Gastroesophageal sphincter (tissue), 3 donors: ENCODE results near the gene CSF1.

Experiments
- POLR2A ChIP-seq, 2 donors: fragments of 450-650 bp; IDR thresholded peaks; one replicate each; pipeline ENCODE4 v1.6.1; 2017; ENCODE audit warnings: antibody characterized with exemption in 2 of 2, mild to moderate bottlenecking in 2 of 2, moderate library complexity in 1 of 2
- TF ChIP-seq, protein P1 (sequence below), 4 experiments: fragments of 200-600 bp in 2 of 4; fragments of 450-650 bp in 2 of 4; sonication (generic) in 1 of 4; IDR thresholded peaks; one replicate each; pipeline ENCODE4 v1.5.1; 2017 to 2019; ENCODE audit warnings: antibody characterized with exemption in 4 of 4, mild to moderate bottlenecking in 2 of 4, moderate library complexity in 2 of 4

DNA sequence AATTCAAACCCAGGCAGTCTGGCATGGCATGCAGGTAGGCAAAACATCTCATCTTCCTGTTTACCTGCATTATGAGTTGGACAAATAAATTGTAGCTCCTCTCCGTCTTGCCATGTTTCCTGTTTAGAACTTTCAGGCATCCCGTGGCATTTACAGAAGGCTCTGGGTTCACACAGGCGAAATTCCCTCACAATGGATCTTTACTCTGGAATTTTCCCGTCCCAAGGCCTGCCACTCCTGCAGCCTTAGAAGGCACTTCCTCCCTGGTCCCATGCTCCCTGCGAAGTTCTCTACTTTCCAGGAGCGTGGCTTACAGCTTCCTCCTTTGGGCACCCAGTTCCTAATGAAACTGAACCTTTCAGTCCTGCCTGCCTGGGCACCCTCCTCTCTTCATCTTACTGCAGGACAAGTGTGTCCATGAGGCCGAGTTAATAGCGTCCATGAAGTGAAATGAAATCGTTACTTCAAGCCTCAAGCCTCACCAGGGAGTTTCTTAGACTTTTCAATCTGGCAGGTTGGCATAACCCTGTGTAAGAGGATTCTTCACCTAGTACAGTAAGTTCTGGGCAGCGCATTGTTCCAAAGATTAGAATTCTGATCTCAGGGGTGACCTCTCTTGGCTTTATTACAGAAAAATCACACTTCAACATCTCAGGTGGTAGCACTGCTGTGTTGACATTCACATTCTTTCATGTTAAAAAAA is 37.1 kb downstream of the CSF1 start:
- TF ChIP-seq, protein P1, sequence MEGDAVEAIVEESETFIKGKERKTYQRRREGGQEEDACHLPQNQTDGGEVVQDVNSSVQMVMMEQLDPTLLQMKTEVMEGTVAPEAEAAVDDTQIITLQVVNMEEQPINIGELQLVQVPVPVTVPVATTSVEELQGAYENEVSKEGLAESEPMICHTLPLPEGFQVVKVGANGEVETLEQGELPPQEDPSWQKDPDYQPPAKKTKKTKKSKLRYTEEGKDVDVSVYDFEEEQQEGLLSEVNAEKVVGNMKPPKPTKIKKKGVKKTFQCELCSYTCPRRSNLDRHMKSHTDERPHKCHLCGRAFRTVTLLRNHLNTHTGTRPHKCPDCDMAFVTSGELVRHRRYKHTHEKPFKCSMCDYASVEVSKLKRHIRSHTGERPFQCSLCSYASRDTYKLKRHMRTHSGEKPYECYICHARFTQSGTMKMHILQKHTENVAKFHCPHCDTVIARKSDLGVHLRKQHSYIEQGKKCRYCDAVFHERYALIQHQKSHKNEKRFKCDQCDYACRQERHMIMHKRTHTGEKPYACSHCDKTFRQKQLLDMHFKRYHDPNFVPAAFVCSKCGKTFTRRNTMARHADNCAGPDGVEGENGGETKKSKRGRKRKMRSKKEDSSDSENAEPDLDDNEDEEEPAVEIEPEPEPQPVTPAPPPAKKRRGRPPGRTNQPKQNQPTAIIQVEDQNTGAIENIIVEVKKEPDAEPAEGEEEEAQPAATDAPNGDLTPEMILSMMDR (IDR thresholded peaks at IDR 0.05) = no peak
- no peak for TF ChIP-seq POLR2A (IDR thresholded peaks at IDR 0.05)
